Measurements from ENCODE around the gene RAB11B.

DNA sequence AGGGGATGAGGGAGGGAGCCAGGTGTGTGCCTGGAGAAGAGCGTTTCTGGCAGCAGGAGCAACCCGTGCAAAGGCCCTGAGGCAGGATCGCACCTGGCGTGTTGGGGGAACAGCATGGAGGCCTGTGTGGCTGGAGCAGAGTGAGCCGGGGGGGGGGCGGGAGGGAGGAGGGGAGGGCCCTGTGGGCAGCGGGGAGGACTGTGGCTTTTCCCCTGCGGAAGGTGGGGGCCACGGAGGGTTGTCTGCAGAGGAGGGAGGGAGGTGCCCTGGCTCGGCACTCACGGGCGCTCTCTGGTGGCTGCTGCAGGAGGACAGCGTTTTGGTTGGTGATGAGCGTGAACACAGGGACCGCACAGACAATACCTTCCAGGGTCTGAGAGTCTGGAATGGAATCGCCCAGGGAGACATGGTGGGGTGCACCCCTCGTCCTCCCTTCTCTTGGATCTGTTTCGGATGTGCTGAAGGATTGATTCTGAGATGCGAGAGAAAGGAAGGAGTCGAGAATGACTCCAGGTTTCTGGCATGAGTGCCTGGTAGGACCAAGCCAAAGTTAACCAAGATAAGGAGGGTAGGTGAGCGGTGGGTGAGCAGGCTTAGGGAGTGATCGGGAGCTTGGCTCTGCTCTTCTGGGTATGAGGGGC lies 6.5 kb downstream of the RAB11B start:
- TF ChIP-seq POLR2AphosphoS5 (IDR thresholded peaks at IDR 0.05) (no peak), POLR2A (IDR thresholded peaks at IDR 0.05) (no peak)

Data from gastroesophageal sphincter (tissue), 2 donors.